Type B pancreatic cell (in vitro differentiated cells): ENCODE data around the gene NCOA4. TPM values are rescaled to one million over a fixed set of nuclear protein-coding genes. Genes with fewer than 3 reads are reported as not detected.
A peak's percentile ranks its signal among the peaks of the same experiment; 100 is the strongest.

Source experiments
- DNase-seq: peaks from one replicate; pipeline ENCODE4 v3.0.0; 2021; ENCODE audit warnings: mixed read lengths; ENCODE audit not compliant: unreplicated experiment; ENCODE audit errors: extremely low spot score
- H3K27ac Mint-ChIP-seq: 2 replicates; pipeline ENCODE4 v1.8.0; 2021; ENCODE audit warnings: mild to moderate bottlenecking, mixed read lengths
- H3K27me3 Mint-ChIP-seq: 2 replicates; pipeline ENCODE4 v1.8.0; 2021; ENCODE audit warnings: mixed read lengths
- H3K36me3 Mint-ChIP-seq: 2 replicates; pipeline ENCODE4 v1.8.0; 2021; ENCODE audit warnings: mixed read lengths
- H3K4me1 Mint-ChIP-seq: one replicate; pipeline ENCODE4 v1.8.0; 2021; ENCODE audit warnings: mixed read lengths; ENCODE audit not compliant: unreplicated experiment
- H3K4me3 Mint-ChIP-seq: 2 replicates; pipeline ENCODE4 v1.8.0; 2021; ENCODE audit warnings: mild to moderate bottlenecking, mixed read lengths
- H3K9me3 Mint-ChIP-seq: 2 replicates; pipeline ENCODE4 v1.8.0; 2021; ENCODE audit warnings: mixed read lengths
- CTCF ChIP-seq: fragments of 200-600 bp; sonication (generic); conservative IDR thresholded peaks from 2 replicates; pipeline ENCODE4 v1.5.0; 2021; ENCODE audit warnings: antibody characterized with exemption, mild to moderate bottlenecking
- total RNA-seq: library from RNA; stranded (reverse); gene quantifications from 2 replicates; pipeline ENCODE4 v1.2.1, GENCODE V29; 2021; ENCODE audit warnings: low replicate concordance

The NCOA4 gene
- total RNA-seq, 1 donor from 2014 or later, result 105 TPM

GRCh38 chr10:46028584-46029460 is 1.6 kb downstream of the NCOA4 start:
- peaks cover 8% of the 10 kb centered on the region for H3K36me3 Mint-ChIP-seq
- peak overlapping the region; percentile 96 for H3K27ac Mint-ChIP-seq
- no peaks in the 10 kb centered on the region for H3K27me3 Mint-ChIP-seq
- H3K4me3 Mint-ChIP-seq, result peak overlapping the region; percentile 93
- no peak for DNase-seq
- peaks cover 3% of the 10 kb centered on the region for H3K9me3 Mint-ChIP-seq
- peak; percentile 79 for TF ChIP-seq CTCF
- H3K4me1 Mint-ChIP-seq, result peaks cover 41% of the 10 kb centered on the region

- Mint-ChIP-seq H3K36me3 (peaks cover 8% of the 10 kb centered on the region), H3K27ac (no peak overlapping the region), H3K4me3 (no peak overlapping the region), H3K9me3 (peaks cover 3% of the 10 kb centered on the region), H3K27me3 (no peaks in the 10 kb centered on the region), H3K4me1 (peaks cover 46% of the 10 kb centered on the region)
- no peak for TF ChIP-seq CTCF
- no peak for DNase-seq
Observed at GRCh38 chr10:46026106-46026505, 4.3 kb downstream of the NCOA4 start.

- H3K4me1 Mint-ChIP-seq, result peaks cover 47% of the 10 kb centered on the region
- H3K36me3 Mint-ChIP-seq, result peaks cover 4% of the 10 kb centered on the region
- H3K9me3 Mint-ChIP-seq, result no peaks in the 10 kb centered on the region
Observed at GRCh38 chr10:46025406-46025805, 5.0 kb downstream of the NCOA4 start.

GRCh38 chr10:46024948-46025347 is 5.5 kb downstream of the NCOA4 start:
- no peak for DNase-seq
- TF ChIP-seq CTCF, result no peak
- Mint-ChIP-seq H3K36me3 (peaks cover 4% of the 10 kb centered on the region), H3K27ac (no peak overlapping the region), H3K4me3 (peak overlapping the region; percentile 1), H3K4me1 (peaks cover 47% of the 10 kb centered on the region), H3K9me3 (no peaks in the 10 kb centered on the region), H3K27me3 (no peaks in the 10 kb centered on the region)

More at GRCh38 chr10:46025406-46025805, 5.0 kb downstream of the NCOA4 start:
- Mint-ChIP-seq H3K27ac (peak overlapping the region; percentile 45), H3K4me3 (peak overlapping the region; percentile 1), H3K27me3 (no peaks in the 10 kb centered on the region)
- TF ChIP-seq CTCF, result no peak
- DNase-seq, result no peak

GRCh38 chr10:46022978-46023702 is 7.3 kb downstream of the NCOA4 start:
- Mint-ChIP-seq H3K27ac (peak overlapping the region; percentile 95), H3K9me3 (no peaks in the 10 kb centered on the region), H3K4me1 (peaks cover 48% of the 10 kb centered on the region), H3K27me3 (no peaks in the 10 kb centered on the region), H3K36me3 (peaks cover 3% of the 10 kb centered on the region), H3K4me3 (peak overlapping the region; percentile 86)
- DNase-seq, result peak; percentile 83
- TF ChIP-seq CTCF, result peak; percentile 16
